Activated T-helper 9 cell treated with anti-CD3 and anti-CD28 coated beads, Interleukin-2, amount 50 U/mL, for 16 hours (primary cell): ENCODE results near the gene TMSB15C.
"Not testable (repeated sequence)": the region's sequence is repeated elsewhere in the genome, so short reads cannot be mapped to it uniquely, and the experiment has no call there.

ENCODE experiments used
- DNase-seq: peaks from one replicate; pipeline ENCODE4 v3.0.0-alpha.2; 2020; ENCODE audit warnings: low read depth

The TMSB15C gene

DNA sequence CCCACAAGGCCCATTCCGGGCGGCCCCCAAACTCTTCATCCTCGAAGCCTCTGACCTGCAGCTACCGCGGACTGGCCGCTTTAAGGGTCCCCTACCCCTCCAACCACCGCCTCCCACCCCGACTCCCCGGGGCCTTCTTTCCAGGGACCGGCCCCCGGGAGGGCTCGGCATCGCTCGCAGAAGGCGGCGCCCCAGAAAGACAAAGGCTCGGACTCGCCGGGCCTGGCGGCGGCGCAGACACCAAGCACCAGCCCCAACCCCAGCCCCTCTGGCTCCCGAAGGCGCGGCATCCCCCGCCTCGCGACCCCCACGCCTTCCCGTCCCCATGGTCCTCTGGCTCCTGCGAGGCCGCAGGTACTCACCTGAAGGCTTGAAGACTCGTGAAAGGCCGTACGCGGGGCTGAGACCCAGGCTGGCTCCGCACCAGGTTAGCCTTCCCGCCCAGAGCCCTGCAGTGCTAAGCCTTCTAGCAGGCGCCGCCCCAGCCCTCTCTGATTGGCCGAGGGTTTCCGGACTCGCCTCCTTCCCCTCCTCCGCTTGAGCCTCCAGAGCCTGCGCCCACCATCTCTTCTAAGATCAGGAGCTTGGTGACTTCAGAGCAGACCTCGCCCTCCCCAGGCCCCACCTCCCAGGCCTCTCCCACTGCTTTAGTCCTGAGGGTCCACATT, at the start of gene TMSB15C:
TSS of gene TMSB15C (minus strand) at position 459 of the 668 bp plus-strand sequence.
- not testable (repeated sequence) for DNase-seq

DNA sequence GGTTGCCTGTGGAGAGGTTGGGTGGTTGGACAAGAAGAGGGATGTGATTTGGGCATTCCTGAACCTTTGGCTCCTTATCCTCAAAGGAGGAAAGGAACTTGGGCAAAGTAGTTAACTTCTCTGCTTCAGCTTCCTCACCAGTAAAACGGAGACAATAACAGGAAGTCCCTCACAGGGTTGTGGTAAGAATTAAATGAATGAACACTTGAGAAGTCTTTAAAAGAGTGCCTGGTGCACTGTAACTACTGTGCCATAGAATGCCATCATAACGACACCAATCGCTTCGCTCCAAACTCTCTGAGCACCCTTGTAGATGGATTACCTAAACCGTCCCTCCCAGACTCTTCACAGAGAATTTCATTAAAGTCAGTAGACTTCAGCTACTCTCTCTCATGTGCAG, 46.8 kb upstream of the TMSB15C start:
- no peak for DNase-seq

DNA sequence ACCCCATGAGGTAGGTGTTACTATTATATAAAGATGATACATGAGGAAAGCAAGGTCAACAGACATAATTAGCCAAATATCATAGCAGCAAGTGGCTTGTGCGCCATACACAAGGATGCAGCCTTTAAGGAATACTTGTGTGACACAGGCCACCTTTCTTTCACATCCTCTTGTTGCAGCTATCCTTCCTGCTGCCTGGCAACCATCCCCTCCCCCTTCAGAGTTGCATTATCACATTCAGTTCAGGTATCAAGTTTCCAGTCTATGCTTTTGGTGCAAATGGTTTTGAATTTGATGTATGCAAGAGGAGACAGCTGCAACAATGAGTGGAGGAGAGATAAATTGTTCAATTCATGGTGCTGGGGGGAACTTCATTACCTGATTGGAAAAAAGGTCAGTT, 42.7 kb upstream of the TMSB15C start:
- DNase-seq: no peak

DNA sequence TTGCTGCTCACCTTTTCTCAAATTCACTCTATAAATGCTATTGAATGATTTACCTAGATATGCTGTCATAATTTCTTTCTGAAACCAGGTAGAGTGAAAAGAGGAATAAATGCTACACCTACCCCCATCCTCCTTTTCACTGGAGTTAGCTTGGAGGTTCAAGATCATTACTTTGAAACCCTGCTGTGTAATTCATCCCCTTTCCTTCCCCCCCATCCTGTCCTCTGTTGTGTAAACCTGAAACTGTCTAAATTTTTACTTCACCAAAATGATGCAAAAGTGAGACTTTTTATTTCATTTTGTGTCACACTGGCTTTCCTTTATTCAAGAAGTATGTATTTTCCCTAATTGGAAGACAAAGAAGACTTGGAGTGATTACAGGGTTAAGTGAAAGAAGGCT, 41.7 kb upstream of the TMSB15C start:
- DNase-seq: no peak

DNA sequence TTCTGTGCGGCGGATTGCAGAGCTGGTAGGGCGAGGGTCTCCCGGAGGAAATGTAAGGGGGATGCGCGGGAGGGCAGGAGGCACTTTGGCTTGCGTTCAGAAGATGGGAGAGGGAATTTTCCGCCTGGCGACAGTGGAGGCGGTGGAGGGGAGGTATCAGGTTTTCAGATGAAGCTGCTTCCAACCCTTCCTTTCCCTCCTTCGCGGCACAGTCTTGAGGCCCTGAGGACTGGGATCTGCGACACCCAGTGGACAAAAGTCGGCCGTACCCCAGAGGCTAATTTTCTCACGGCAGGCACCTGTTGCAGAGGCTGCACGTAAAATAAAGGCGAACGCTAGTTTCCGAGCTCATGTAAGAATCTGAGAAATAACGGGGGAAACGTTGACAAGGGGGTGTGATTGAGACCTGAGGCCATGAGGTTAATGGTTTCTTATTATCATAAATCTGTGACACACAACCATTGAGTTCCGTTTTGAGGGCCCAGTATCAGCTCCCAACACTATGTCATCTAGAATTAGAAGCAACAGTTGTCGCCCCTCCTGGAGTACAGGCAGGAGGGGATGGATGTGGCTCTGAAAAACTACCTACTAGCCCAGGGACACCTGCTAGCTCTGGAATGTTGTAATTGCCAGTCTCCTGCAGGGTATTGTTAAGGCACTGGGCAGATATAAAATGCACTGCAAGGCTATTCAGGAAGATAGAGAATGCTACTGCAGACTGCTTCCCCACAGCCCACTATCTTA, 37.4 kb upstream of the TMSB15C start:
- DNase-seq: peak; percentile 23

DNA sequence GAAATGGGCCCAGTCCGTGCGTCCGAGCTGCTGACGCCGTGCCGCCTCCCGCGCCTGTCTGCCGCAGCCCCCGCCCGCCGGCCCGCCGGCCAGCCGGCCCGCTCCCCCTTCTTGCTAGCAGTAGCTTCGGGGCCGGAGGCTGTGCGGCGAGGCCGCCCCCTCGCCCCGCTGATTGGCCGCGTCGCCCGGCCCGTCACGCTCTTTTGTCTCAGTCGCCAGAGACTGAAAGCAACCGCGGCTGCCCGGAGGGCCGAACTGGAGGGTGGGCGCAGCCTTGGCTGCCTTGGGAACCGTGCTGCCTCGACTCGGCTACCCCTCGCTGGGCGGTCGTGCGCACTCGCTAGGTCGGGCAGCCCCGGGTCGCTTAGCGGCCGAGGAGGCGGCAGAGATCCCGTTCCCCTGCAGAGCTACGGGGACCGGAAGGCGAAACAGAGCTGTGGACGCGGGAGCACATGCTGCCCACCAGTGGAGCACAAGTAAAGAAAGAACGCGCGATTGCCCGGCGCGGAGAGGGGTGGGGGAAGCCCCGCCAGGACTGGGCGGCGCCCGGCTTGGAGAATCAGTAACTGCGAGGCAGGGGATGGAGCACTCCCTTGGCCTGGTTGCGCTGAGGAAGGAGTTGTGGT, 36.4 kb upstream of the TMSB15C start, which contains the start of gene ZCCHC18:
TSS of gene ZCCHC18 (plus strand) at position 198 of the 626 bp plus-strand sequence. CDS start 1,589 bp downstream, outside the sequence.
- peak; percentile 6 for DNase-seq

DNA sequence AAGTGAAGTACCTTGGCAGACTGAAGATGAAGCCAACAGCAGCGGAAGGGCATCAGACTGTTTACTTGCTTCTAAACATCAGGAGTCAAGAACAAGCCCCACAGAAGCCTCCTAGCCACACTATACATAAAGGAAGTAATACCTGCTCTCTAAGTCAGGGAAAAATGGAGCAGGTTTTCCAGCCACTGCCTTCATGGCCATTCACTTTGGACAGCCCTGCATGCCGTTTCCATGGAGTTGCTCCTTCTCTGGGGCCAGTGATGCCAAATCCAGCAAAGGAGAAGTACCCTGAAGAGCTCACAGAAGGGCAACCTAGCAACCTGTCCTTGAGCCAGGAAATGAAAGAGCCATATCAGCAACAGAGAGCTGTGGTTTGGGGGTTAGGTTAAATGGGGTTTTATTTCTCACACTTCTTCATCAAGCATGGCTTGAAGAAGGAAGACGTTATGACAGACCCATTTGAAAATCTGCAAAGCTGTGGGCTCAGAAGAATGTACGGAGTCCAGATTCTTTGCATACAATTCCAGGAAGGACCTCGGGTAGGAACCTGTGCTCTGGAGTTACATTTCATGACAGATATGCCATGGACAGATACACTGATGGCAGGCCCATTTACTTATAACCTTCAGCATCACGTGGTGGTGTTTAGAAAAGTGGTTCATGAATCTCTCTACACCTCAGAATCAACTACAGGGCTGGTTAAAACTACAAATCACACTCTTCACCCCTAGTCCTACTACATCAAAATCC, 34.6 kb upstream of the TMSB15C start:
- not testable (repeated sequence) for DNase-seq

DNA sequence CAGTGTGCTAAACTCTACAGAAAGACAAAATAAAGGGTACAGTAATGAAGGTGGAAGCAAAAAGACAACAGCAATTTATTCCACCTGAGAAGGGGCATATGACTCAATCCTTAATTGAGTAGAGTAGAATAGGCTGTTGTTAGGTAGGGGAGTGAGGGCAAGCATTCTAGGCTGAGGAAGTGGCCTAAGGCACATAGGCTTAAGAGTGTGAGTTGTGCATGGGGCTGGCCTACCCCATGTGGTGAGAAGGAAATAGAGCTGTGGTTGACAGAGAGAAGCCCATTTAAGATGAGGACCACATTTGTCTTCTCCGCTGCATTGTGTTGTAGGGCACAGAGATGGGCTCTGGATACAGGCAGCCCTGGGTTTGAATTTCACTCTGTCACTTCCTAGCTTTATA, 32.9 kb upstream of the TMSB15C start:
- no peak for DNase-seq

DNA sequence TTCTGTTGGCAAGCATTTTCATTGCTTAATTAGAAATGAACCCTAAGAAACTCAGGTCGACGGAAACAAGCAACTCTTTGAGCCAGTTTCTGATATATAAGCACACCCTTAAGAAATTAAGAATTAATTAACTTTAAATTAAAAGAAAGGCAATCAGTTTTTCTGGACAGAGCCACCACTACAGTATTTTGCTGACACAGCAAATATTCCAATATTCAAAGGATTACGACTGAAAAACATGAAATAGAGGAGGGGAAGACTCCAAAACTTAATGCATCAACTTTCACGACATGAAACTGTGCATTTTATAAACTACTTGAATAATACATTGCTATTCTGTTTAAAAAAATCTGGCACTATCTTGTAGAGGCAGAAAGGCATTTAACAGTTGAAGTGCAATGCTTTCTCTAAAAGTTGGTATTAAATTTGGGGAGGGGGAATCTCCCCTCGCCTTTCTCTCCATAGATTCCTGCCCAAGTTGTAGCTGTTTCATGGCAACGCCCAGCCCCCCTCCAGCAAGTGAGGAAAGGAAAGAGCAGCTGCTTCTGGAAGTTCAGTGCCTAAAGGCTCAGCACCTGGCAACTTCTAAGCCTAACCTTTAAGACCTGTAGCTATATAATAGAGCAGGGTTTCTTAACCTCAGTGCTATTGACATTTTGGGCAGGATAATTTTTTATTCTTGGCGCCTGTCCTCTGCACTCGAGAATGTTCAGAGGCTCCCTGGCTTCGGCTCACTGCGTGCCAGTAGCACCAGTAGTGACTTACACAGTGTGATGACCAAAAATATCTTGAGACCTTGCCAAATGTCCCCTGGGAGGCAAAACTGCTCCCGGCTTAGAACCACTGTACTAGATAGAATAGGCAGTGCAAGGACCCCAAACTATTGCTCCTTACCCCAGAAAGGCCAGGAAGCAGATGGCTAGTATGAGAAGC, 29.6 kb upstream of the TMSB15C start:
- DNase-seq: no peak

DNA sequence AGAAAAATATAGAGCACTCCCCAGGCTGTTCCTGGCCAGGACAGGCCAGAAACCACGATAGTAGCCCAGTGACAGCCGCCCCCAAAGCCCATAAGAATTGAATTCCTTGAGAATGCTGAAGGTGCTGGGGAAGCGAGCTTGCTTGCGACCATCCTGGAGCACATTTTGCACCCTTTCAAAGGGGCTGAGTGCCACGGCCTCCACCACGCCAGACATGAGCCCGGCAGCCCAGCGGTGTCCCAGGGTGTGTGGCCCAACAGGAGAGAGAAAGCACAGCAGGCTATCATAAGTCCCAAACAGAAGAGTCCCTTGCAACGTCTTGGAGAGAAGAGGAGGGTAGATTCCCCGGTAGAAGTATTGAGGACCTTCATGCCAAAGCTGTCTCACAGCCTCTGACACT, 28.6 kb upstream of the TMSB15C start:
- DNase-seq: no peak

DNA sequence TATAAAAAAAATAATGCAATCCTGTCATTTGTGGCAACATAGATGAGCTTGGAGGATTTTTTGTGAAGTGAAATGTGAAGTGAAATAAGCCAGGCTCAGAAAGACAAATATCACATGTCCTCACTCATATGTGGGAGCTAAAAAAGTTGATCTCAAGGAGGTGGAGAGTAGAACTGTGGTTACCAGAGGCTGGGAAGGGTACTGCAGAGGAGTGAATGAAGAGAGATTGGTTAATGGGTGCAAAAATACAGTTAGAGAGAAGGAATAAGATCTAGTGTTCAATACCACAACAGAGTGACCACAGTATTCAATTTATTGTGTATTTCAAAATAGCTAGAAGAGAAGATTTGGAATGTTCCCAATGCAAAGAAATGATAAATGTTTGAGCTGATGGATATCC, 22.9 kb upstream of the TMSB15C start:
- no peak for DNase-seq

DNA sequence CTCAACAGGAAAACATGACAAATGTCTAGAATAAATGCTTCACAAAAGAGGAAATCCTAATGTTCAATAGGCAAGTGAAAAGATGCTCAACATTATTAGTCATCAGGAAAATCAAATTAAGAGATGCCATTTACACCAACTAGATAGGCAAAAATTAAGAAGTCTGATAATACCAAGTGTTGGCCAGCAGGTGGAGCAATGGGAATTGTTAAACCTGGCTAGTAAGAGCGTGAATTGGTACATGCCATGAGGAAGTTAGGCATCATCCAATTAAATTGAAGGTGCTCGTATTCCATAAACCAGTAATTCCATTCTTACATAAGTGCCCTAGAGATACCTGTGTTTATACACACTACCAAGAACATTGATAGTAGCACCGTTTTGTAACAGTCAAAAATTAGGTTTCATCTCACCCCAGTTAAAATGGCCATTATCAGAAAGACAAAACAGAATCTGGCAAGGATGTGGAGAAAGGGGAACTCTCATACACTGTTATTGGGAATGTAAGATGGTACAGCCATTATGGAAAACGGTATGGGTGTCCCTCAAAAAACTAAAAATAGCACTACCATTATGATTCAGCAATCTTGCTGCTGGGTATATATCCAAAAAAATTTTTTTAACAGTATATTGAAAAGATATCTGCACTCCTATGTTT, 22.2 kb upstream of the TMSB15C start:
- peak; percentile 7 for DNase-seq

DNA sequence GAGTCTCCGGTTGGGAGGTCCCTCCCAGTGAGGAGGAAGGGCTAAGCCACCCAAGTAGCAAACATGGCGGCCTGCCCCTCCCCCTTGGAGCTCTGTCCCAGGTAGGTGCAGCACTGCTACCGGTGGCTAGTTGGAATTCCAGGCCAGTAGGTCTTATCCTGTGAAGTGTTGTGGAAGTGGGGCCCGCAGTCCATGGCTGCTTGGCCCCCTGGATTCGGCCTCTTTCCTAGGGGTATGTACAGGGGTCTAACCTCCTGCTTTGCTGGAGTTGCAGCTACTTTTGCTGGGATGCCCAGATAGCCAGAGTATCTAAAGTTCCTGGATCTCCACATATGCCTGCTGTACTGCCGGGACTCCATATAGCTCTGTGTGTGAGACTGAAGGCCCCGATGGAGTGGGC, 9.9 kb upstream of the TMSB15C start:
- no peak for DNase-seq

DNA sequence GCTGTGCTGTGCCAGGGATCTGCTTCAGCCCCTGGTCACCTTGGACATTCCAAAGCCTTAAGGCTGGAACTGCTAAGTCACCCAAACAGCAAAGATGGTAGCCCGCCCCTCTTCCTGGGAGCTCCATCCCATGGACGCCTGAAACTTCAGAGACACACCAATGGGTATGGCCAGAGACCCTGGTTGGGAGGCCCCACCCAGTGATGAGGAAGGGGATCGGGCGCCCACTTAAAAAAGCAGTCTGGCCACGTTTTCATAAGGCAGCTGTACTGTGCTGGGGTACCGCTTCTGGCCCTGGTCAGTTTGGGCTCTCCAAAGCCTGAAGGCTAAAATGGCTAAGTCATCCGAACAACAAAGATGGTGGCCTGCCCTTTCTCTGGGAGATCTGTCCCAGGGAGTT, 9.4 kb upstream of the TMSB15C start:
- no peak for DNase-seq

DNA sequence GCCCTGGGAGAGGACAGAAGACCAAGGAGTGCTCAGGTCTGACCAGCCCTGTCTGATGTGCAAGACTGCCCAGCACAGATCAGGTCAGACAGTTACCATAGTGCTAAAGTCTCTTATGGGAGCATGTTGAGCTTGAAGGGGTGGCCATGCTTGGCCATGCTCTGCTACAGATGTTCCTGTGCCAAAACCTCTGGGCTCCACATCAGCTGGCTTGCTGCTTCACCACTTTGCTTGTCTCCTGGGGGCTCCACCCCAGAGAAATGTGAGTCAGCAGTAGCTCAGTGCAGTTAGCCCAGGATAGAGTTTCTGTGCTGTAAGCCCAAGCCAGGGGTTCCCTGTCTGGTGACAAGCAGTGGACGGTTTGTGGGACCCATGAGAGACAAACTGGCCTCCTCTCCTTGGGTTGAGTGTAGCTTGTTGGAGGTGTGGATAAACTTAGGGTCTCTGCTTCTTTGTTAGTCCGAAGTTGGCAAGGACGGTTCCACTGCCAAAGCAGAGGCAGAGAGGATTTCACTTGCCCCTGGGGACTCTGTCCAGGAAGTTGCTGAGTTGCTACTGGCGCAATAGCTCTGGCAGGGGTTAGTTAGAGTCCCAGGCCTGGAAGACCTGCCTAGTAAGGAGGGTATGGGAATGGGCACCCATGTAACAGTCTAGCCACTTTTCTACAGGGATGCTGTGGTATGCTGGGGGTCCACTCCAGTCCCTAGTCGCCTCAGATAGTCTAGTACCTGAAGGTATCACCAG, 8.7 kb upstream of the TMSB15C start:
- DNase-seq: no peak

DNA sequence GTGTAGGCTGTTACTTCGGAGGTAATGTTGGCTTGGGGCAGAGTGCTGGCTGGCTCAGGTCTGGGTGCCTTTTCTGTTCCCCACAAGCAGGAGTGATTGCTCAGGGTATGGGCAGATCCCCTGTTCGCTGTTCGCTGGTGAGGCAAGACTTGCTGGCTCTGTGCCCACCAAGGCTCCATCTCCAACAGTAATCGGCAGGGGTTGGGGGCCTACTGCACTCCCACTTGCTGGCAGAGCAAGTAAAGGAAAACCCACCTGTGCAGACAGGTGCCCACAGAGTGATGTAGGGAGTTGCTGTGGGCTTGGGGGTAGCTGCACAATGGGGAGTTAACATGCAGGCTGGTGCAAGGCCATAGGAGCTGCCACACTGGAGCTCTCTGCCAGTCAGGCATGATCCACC, 8.0 kb upstream of the TMSB15C start:
- no peak for DNase-seq

DNA sequence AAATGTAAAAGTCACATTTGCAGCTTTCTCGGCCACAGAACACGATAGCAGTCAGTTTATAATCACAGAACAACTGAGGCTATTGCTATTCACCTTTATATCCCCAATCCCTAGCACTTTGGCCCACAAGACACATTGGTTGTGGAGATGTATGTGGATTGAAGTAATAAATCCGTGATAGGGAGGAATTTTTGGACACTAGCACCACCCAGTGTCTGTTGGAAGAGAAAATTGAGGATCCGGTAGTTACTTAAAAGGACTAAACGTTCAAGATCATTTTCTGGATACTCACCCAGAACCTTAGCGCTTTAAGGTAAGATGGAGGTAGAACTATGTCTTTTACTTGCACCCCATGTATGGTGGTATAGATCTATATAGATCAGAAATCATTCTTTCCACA, 1.8 kb upstream of the TMSB15C start:
- not testable (repeated sequence) for DNase-seq

DNA sequence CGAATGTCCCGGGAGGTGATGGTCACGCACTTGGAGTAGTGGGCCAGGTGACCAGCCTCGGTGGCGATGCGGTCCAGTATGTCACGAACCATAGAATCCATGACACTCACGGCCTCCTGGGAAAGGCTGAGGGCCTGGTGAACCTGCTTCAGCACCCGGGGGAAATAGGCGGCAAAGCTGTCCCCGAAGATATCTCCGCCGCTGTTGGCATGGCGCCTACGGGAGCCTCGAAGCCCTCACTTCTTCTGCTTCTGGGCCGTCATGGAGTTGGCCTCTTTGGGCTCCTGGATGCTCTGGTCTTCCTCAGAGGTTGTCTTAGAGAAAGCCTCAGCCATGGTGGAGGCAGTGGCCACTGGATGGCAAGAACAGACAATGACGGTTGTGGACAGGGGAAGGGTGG, 13.4 kb downstream of the TMSB15C start:
- DNase-seq: not testable (repeated sequence)

DNA sequence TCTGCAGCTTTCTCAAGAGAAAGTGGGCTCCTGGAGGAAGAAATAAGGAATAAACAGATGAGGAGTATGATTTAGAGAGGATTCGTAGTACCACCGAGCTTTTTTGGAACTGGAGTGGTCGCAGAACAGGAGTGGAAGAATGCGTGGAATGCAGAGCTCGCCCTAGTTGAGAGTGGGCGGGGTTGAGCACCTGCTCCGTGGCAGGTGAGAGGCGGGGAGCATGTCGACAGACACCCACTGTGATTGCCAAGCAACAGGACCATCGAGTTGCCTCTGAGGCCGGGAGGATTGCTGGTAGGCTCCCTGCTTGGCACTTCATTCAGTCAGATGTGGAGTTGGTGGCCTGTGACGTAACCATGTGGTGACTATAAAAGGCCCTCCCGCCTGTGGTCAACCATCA, 21.1 kb downstream of the TMSB15C start:
- not testable (repeated sequence) for DNase-seq

DNA sequence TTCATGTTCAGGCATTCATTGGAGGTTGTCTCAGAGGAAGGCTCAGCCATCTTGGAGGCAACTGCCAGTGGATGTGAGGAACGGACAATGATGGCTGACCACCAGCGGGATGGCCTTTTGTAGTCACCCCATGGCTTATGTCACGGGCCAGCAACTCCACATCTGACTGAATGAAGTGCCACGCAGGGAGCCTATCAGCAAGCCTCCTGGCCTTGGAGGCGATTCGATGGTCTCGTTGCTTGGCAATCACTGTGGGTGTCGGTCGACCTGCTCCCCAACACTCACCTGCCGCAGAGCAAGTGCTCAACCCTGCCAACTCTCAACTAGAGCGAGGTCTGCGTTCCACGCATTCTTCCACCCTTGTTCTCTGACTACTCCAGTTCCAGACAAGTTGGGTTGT, 28.9 kb downstream of the TMSB15C start:
- DNase-seq: no peak
